CD4-positive, alpha-beta memory T cell (primary cell): ENCODE measurements around the gene SMAD3. TPM values are rescaled to one million over a fixed set of nuclear protein-coding genes. Genes with fewer than 3 reads are reported as not detected.

Experiments used
- CTCF ChIA-PET: fragments of 350-600 bp; sonication (Branson Sonifier 250); formaldehyde crosslinking; loops from one replicate; lab custom pipeline; 2021; ENCODE audit warnings: inconsistent platforms; ENCODE audit not compliant: partially characterized antibody; lab: Charles Lee
- POLR2A ChIA-PET: fragments of 350-600 bp; sonication (Branson Sonifier 250); formaldehyde crosslinking; loops from one replicate; lab custom pipeline; 2021; ENCODE audit not compliant: partially characterized antibody; lab: Charles Lee
- DNase-seq, 5 donors: peaks; one replicate each; pipeline versions ENCODE4 v3.0.0 to v3.0.0-alpha.2; 2020 to 2022; ENCODE audit warnings: mixed read lengths in 1 of 5
- H3K27ac ChIP-seq: one replicate; pipeline ENCODE4 v1.7.0; 2013; ENCODE audit warnings: low read depth, low read length
- H3K27me3 ChIP-seq: 2 replicates; pipeline ENCODE4 v1.7.0; 2013; ENCODE audit warnings: mild to moderate bottlenecking, low read length, moderate library complexity; ENCODE audit not compliant: insufficient read depth
- H3K36me3 ChIP-seq: 2 replicates; pipeline ENCODE4 v1.7.0; 2013; ENCODE audit warnings: mild to moderate bottlenecking, low read length, moderate library complexity; ENCODE audit not compliant: insufficient read depth
- H3K4me1 ChIP-seq: 2 replicates; pipeline ENCODE4 v1.7.0; 2013; ENCODE audit warnings: mild to moderate bottlenecking, low read length, moderate library complexity; ENCODE audit not compliant: insufficient read depth
- H3K4me3 ChIP-seq, 2 donors: one replicate each; pipeline ENCODE4 v1.7.0; 2013; ENCODE audit warnings: low read length in 2 of 2, mild to moderate bottlenecking in 1 of 2
- H3K9me3 ChIP-seq, 2 donors: one replicate each; pipeline ENCODE4 v1.7.0; 2013; ENCODE audit warnings: low read length in 2 of 2, control low read depth in 1 of 2; ENCODE audit not compliant: control insufficient read depth in 1 of 2
- H3K27ac Mint-ChIP-seq, 7 donors: one replicate each; pipeline ENCODE4 v1.8.0; 2020 to 2021; ENCODE audit warnings: mixed read lengths in 7 of 7, mild to moderate bottlenecking in 6 of 7, inconsistent platforms in 3 of 7, moderate library complexity in 3 of 7
- H3K27me3 Mint-ChIP-seq, 2 donors: one replicate each; pipeline ENCODE4 v1.8.0; 2020 to 2021; ENCODE audit warnings: mixed read lengths in 2 of 2
- H3K36me3 Mint-ChIP-seq, 2 donors: one replicate each; pipeline ENCODE4 v1.8.0; 2020 to 2021; ENCODE audit warnings: mixed read lengths in 2 of 2, inconsistent platforms in 1 of 2, mild to moderate bottlenecking in 1 of 2
- H3K4me1 Mint-ChIP-seq, 4 donors: one replicate each; pipeline ENCODE4 v1.8.0; 2020 to 2021; ENCODE audit warnings: mixed read lengths in 4 of 4, mild to moderate bottlenecking in 1 of 4
- H3K4me3 Mint-ChIP-seq, 8 donors: one replicate each; pipeline ENCODE4 v1.8.0; 2020 to 2021; ENCODE audit warnings: mixed read lengths in 8 of 8, mild to moderate bottlenecking in 7 of 8, moderate library complexity in 6 of 8, inconsistent platforms in 3 of 8
- H3K9me3 Mint-ChIP-seq, 8 donors: one replicate each; pipeline ENCODE4 v1.8.0; 2020 to 2021; ENCODE audit warnings: mixed read lengths in 8 of 8, mild to moderate bottlenecking in 5 of 8, inconsistent platforms in 3 of 8, moderate library complexity in 1 of 8
- intact Hi-C: fragments of 100-400 bp; cut with micrococcal nuclease; formaldehyde crosslinking; loops from one replicate; pipeline ENCODE4 v1.15.1; 2023
- polyA plus RNA-seq, 2 donors: library from polyadenylated mRNA; unstranded; fragments of 300-500 nt; fragmentation: Illumina TruSeq; gene quantifications; one replicate each; pipeline ENCODE4 v1.2.3, GENCODE V29; 2021
- total RNA-seq, 2 experiments: library from RNA; stranded (reverse); gene quantifications; one replicate each; pipeline ENCODE4 v1.2.3, GENCODE V29; 2021

Gene SMAD3
- total and polyA plus RNA-seq, 4 experiments from 2014 or later = 14.6 to 197 (median 110) TPM

DNA sequence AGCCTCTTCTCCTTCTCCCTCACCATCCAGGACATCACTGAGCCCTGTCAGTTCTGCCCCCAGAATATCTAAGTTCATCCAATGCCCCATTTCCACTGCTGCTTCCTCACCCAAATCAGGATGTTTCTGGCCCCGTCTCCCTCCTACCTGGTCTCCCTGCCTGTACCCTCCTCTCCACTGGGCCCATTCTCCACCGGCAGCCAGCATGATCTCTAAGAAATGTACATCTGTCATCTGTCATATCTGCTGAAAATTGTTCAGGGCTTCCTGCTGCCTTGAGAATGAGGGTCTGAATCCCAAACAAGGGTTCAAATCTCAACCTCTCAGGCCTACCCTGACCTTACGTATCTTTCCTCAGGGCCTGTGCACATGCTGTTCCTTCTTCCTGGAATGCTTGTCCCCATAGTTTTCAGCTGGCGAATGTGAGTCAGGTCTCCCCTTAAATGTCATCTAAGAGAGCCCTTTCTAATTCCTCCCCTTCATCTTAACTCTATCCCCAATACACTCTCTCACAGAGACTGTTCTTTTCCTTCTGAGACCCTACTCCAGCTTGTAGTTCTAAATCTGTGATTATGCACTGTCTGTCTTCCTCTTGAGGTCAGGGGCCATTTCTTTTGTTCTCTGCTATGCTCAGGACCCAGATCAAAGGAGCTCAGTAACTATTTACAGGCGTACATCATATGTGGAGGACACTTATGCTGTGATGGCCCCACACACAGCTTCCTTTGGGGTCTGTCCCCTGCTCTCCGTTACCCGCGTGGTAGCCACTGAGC is 40.8 kb downstream of the SMAD3 start:
- Histone ChIP-seq H3K36me3 (no peaks in the 10 kb centered on the region), H3K4me1 (peaks cover 99% of the 10 kb centered on the region), H3K27me3 (no peaks in the 10 kb centered on the region), H3K9me3 (no peaks in the 10 kb centered on the region), H3K4me3 (no peak overlapping the region), H3K27ac (peak overlapping the region; percentile 23)
- peaks cover 0 to 63% (median 17%) of the 10 kb centered on the region in 4 donors for H3K4me1 Mint-ChIP-seq
- intact Hi-C loops = no loop called here
- ChIA-PET POLR2A (interaction anchor here (0.9 to 16.2 kb wide), 11 partner anchors 10 to 43 kb away, joined by 3 to 382 read pairs (median 5); partner anchors contain the start of gene SMAD3), CTCF (interaction anchor here (1.1 kb wide), 1 partner anchor 35 kb away, joined by 4 read pairs; no protein-coding TSS in a partner anchor)
- no peak for DNase-seq
- peaks cover 20 to 33% of the 10 kb centered on the region in 2 donors for H3K36me3 Mint-ChIP-seq
- no peaks in the 10 kb centered on the region for H3K27me3 Mint-ChIP-seq
- peak overlapping the region in 6 of 8 donors; percentile 26 to 80 (median 60) for H3K4me3 Mint-ChIP-seq
- peaks cover 0 to 6% (median 0%) of the 10 kb centered on the region in 8 donors for H3K9me3 Mint-ChIP-seq
- H3K27ac Mint-ChIP-seq = peak overlapping the region in 5 of 7 donors; percentile 62 to 95 (median 86)

GRCh38 chr15:67106764-67107013 is 41.3 kb downstream of the SMAD3 start:
- Mint-ChIP-seq H3K36me3 (peaks cover 20 to 33% of the 10 kb centered on the region in 2 donors), H3K27me3 (no peaks in the 10 kb centered on the region), H3K27ac (peak overlapping the region in 5 of 7 donors; percentile 62 to 95 (median 86)), H3K9me3 (peaks cover 0 to 7% (median 1%) of the 10 kb centered on the region in 8 donors), H3K4me1 (peaks cover 0 to 66% (median 18%) of the 10 kb centered on the region in 4 donors), H3K4me3 (peak overlapping the region in 6 of 8 donors; percentile 14 to 80 (median 50))
- ChIA-PET POLR2A (interaction anchor here (0.9 to 10.1 kb wide), 10 partner anchors 10 to 42 kb away, joined by 3 to 220 read pairs (median 5); partner anchors contain the start of gene SMAD3), CTCF (interaction anchor here (1.1 kb wide), 1 partner anchor 35 kb away, joined by 4 read pairs; no protein-coding TSS in a partner anchor)
- Histone ChIP-seq H3K4me3 (no peak overlapping the region), H3K4me1 (peaks cover 99% of the 10 kb centered on the region), H3K27ac (peak overlapping the region; percentile 23), H3K9me3 (no peaks in the 10 kb centered on the region), H3K27me3 (no peaks in the 10 kb centered on the region), H3K36me3 (no peaks in the 10 kb centered on the region)
- no peak for DNase-seq
- intact Hi-C loops = no loop called here

GRCh38 chr15:67107014-67107812 is 41.8 kb downstream of the SMAD3 start:
- peak in 1 of 5 donors; percentile 61 for DNase-seq
- Histone ChIP-seq H3K4me1 (peaks cover 95% of the 10 kb centered on the region), H3K36me3 (no peaks in the 10 kb centered on the region), H3K27me3 (no peaks in the 10 kb centered on the region), H3K9me3 (no peaks in the 10 kb centered on the region), H3K27ac (peak overlapping the region; percentile 14), H3K4me3 (no peak overlapping the region)
- no peaks in the 10 kb centered on the region for H3K27me3 Mint-ChIP-seq
- peak overlapping the region in 7 of 8 donors; percentile 14 to 80 (median 37) for H3K4me3 Mint-ChIP-seq
- peaks cover 0 to 66% (median 18%) of the 10 kb centered on the region in 4 donors for H3K4me1 Mint-ChIP-seq
- H3K9me3 Mint-ChIP-seq = peaks cover 0 to 7% (median 2%) of the 10 kb centered on the region in 8 donors
- peak overlapping the region in 4 of 7 donors; percentile 59 to 77 (median 60) for H3K27ac Mint-ChIP-seq
- POLR2A ChIA-PET = interaction anchor here (0.9 to 10.1 kb wide), 10 partner anchors 11 to 42 kb away, joined by 3 to 220 read pairs (median 5); partner anchors contain the start of gene SMAD3
- intact Hi-C loops = no loop called here
- peaks cover 20 to 33% of the 10 kb centered on the region in 2 donors for H3K36me3 Mint-ChIP-seq
- CTCF ChIA-PET = interaction anchor here (1.1 kb wide), 1 partner anchor 36 kb away, joined by 4 read pairs; no protein-coding TSS in a partner anchor

DNA sequence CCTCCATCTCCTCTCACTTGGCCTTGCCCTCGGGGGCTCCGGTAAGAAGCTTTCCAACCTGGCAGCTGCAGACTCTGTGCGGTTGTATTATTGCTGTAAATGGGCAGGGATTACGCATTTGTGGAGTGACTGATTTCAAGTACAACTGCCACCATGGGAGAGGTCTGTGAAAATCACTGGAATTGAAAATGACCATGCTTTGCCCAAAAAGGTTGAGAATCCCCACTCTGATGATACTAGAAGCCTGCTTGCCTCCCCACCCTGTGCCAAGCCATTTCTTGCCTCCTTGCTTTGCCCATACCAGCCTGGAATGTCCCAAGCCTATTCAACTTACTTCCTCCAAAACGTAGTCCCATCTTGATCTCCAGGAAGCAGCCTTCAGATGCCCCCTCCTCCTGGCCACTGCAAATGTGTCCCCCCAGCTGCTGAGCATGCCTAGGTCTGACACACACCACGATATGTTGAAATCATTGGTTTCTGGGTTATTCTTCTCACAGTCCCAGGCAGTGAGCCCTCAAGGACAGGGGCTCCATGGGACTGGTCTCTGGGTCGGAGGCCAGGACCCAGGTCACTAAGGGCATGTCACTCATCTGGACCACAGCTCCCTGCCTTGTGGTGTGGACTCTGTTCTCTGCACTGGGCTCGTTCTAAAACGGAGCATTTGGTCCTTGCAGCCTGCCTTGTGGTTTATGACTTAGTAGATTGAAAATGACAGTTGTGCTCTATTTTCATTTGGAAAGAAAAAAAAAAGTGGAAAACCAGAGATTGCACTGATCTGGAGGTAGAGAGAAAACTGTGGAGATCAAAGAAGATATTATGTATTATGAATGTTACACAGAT is 42.9 kb downstream of the SMAD3 start:
- H3K36me3 ChIP-seq = no peaks in the 10 kb centered on the region
- peaks cover 85% of the 10 kb centered on the region for H3K4me1 ChIP-seq
- no peak for DNase-seq
- no peaks in the 10 kb centered on the region for H3K27me3 ChIP-seq
- peak overlapping the region in 7 of 8 donors; percentile 1 to 68 (median 27) for H3K4me3 Mint-ChIP-seq
- H3K27me3 Mint-ChIP-seq = no peaks in the 10 kb centered on the region
- ChIA-PET CTCF (no interaction called here), POLR2A (interaction anchor here (10.1 kb wide), 1 partner anchor 10 kb away, joined by 167 read pairs; no protein-coding TSS in a partner anchor)
- peaks cover 20 to 35% of the 10 kb centered on the region in 2 donors for H3K36me3 Mint-ChIP-seq
- H3K4me1 Mint-ChIP-seq = peaks cover 7 to 68% (median 25%) of the 10 kb centered on the region in 4 donors
- H3K27ac ChIP-seq = no peak overlapping the region
- peak overlapping the region; percentile 13 to 82 (median 69) for H3K27ac Mint-ChIP-seq
- intact Hi-C loops = no loop called here
- peaks cover 0 to 7% (median 1%) of the 10 kb centered on the region in 8 donors for H3K9me3 Mint-ChIP-seq
- H3K4me3 ChIP-seq = no peak overlapping the region
- no peaks in the 10 kb centered on the region for H3K9me3 ChIP-seq

GRCh38 chr15:67109141-67110034 is 44.0 kb downstream of the SMAD3 start:
- ChIA-PET CTCF (no interaction called here), POLR2A (interaction anchor here (10.1 kb wide), 1 partner anchor 9 kb away, joined by 167 read pairs; no protein-coding TSS in a partner anchor)
- Mint-ChIP-seq H3K27me3 (no peaks in the 10 kb centered on the region), H3K36me3 (peaks cover 20 to 40% of the 10 kb centered on the region in 2 donors), H3K4me1 (peaks cover 18 to 71% (median 34%) of the 10 kb centered on the region in 4 donors), H3K4me3 (peak overlapping the region in 6 of 8 donors; percentile 12 to 66 (median 32)), H3K27ac (peak overlapping the region in 5 of 7 donors; percentile 29 to 87 (median 80)), H3K9me3 (peaks cover 0 to 7% (median 1%) of the 10 kb centered on the region in 8 donors)
- Histone ChIP-seq H3K4me1 (peaks cover 85% of the 10 kb centered on the region), H3K36me3 (no peaks in the 10 kb centered on the region), H3K4me3 (no peak overlapping the region), H3K27ac (no peak overlapping the region), H3K9me3 (no peaks in the 10 kb centered on the region), H3K27me3 (no peaks in the 10 kb centered on the region)
- DNase-seq = no peak
- intact Hi-C loops = no loop called here
